Calu3 (cell line): Measurements from ENCODE around the gene RNFT2. TPM values are rescaled to one million over a fixed set of nuclear protein-coding genes. Genes with fewer than 3 reads are reported as not detected.

Source experiments
- BruUV-seq: library from RNA; stranded (reverse); fragments of 400-500 nt; replicated peaks from 2 replicates; lab custom pipeline; 2021; lab: Mats Ljungman, UMichigan
- CTCF ChIA-PET: fragments of 300-600 bp; sonication (Branson Sonifier 250); formaldehyde crosslinking; loops from one replicate; lab custom pipeline; 2022; ENCODE audit warnings: antibody characterized with exemption; lab: Charles Lee
- DNase-seq: peaks from one replicate; pipeline ENCODE4 v3.0.0; 2022
- H3K27ac Mint-ChIP-seq: one replicate; pipeline ENCODE4 v1.8.0; 2022; ENCODE audit warnings: mixed read lengths; ENCODE audit not compliant: unreplicated experiment
- H3K27me3 Mint-ChIP-seq: one replicate; pipeline ENCODE4 v1.8.0; 2022; ENCODE audit warnings: mixed read lengths; ENCODE audit not compliant: unreplicated experiment
- H3K36me3 Mint-ChIP-seq: one replicate; pipeline ENCODE4 v1.8.0; 2022; ENCODE audit warnings: mild to moderate bottlenecking, moderate library complexity, mixed read lengths; ENCODE audit not compliant: insufficient read depth, unreplicated experiment
- H3K4me1 Mint-ChIP-seq: one replicate; pipeline ENCODE4 v1.8.0; 2022; ENCODE audit warnings: mild to moderate bottlenecking, low read depth, mixed read lengths; ENCODE audit not compliant: unreplicated experiment
- H3K4me3 Mint-ChIP-seq: one replicate; pipeline ENCODE4 v1.8.0; 2022; ENCODE audit warnings: mild to moderate bottlenecking, low read depth, moderate library complexity, mixed read lengths; ENCODE audit not compliant: unreplicated experiment
- H3K9me3 Mint-ChIP-seq: one replicate; pipeline ENCODE4 v1.8.0; 2022; ENCODE audit warnings: low read depth, mixed read lengths; ENCODE audit not compliant: unreplicated experiment
- CTCF ChIP-seq: fragments of 200-600 bp; IDR thresholded peaks from one replicate; pipeline ENCODE4 v1.8.0; 2022; ENCODE audit warnings: antibody characterized with exemption; ENCODE audit not compliant: unreplicated experiment
- intact Hi-C: fragments of 100-400 bp; cut with micrococcal nuclease; formaldehyde crosslinking; loops from one replicate; pipeline ENCODE4 v1.10.0; 2022; ENCODE audit not compliant: unreplicated experiment
- total RNA-seq: library from RNA; stranded (reverse); gene quantifications from 2 replicates; pipeline ENCODE4 v1.2.3, GENCODE V29; 2022

Gene RNFT2
- total RNA-seq, 1 experiment from 2014 or later: 32.0 TPM

DNA sequence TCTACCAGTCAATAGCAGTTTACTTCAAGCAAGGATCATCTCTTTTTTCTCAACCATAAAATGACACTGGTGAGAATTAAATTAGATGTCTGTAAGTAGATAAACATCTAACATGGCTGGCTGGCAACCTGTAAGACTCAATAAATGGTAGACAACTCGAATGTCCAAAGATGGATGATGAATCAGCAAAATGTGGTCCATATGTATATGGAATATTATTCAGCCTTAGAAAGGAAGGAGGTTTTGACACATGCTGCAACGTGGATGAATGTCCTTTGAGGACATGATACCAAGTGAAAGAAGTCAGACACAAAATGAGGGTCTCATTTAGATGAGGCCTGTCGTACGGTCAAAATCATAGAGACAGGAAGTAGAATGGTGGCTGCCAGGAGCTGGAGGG is 46.5 kb upstream of the RNFT2 start:
- H3K27me3 Mint-ChIP-seq: peaks cover 89% of the 10 kb centered on the region
- no peak for DNase-seq
- H3K4me1 Mint-ChIP-seq: peaks cover 8% of the 10 kb centered on the region
- no peak overlapping the region for H3K4me3 Mint-ChIP-seq
- H3K9me3 Mint-ChIP-seq: peaks cover 3% of the 10 kb centered on the region
- H3K27ac Mint-ChIP-seq: no peak overlapping the region
- TF ChIP-seq CTCF: no peak
- no peaks in the 10 kb centered on the region for H3K36me3 Mint-ChIP-seq
- no TSS peak for BruUV-seq
- intact Hi-C loops: loop anchor here (10.0 kb wide), 2 partner anchors 417 to 547 kb away; partner anchors contain the start of gene MED13L
- CTCF ChIA-PET: interaction anchor here (0.6 kb wide), 1 partner anchor 370 kb away, joined by 3 read pairs; no protein-coding TSS in a partner anchor

- DNase-seq: no peak
- intact Hi-C loops: loop anchor here (10.0 kb wide), 2 partner anchors 418 to 548 kb away; partner anchors contain the start of gene MED13L
- Mint-ChIP-seq H3K36me3 (no peaks in the 10 kb centered on the region), H3K27me3 (peaks cover 84% of the 10 kb centered on the region), H3K27ac (no peak overlapping the region), H3K9me3 (peaks cover 3% of the 10 kb centered on the region), H3K4me1 (peaks cover 9% of the 10 kb centered on the region), H3K4me3 (no peak overlapping the region)
- no peak for TF ChIP-seq CTCF
- BruUV-seq: no TSS peak
- CTCF ChIA-PET: interaction anchor here (0.7 kb wide), 1 partner anchor 16 kb away, joined by 3 read pairs; no protein-coding TSS in a partner anchor
Observed at GRCh38 chr12:116692605-116693004, 45.5 kb upstream of the RNFT2 start.

GRCh38 chr12:116693286-116694227 is 44.6 kb upstream of the RNFT2 start:
- Mint-ChIP-seq H3K9me3 (peaks cover 3% of the 10 kb centered on the region), H3K36me3 (peaks cover 4% of the 10 kb centered on the region), H3K27me3 (peaks cover 81% of the 10 kb centered on the region), H3K4me3 (peak overlapping the region; percentile 43), H3K27ac (no peak overlapping the region), H3K4me1 (peaks cover 18% of the 10 kb centered on the region)
- no peak for DNase-seq
- no peak for TF ChIP-seq CTCF
- intact Hi-C loops: loop anchor here (10.0 kb wide), 2 partner anchors 419 to 549 kb away; partner anchors contain the start of gene MED13L
- BruUV-seq: no TSS peak
- CTCF ChIA-PET: interaction anchor here (0.7 kb wide), 2 partner anchors 15 to 148 kb away, joined by 3 read pairs; no protein-coding TSS in a partner anchor

- TF ChIP-seq CTCF: no peak
- no TSS peak for BruUV-seq
- Mint-ChIP-seq H3K9me3 (peaks cover 3% of the 10 kb centered on the region), H3K27me3 (peaks cover 68% of the 10 kb centered on the region), H3K4me1 (peaks cover 25% of the 10 kb centered on the region), H3K4me3 (no peak overlapping the region), H3K36me3 (peaks cover 4% of the 10 kb centered on the region), H3K27ac (no peak overlapping the region)
- CTCF ChIA-PET: no interaction called here
- intact Hi-C loops: loop anchor here (10.0 kb wide), 2 partner anchors 420 to 550 kb away; partner anchors contain the start of gene MED13L
- DNase-seq: no peak
Observed at GRCh38 chr12:116694653-116695463, 43.3 kb upstream of the RNFT2 start.
